ENCODE data around the gene SOD1.

SOD1 gene

Small RNAs within 50 kb of the gene (small RNA-seq; reads per million reads assigned to genes)
- 0 to 0.04 reads per million in 2 experiments for gene RF01241
